ENCODE results near the gene CATSPER3.

The CATSPER3 gene

GRCh38 chr5:135050244-135050767 is 82.6 kb downstream of the CATSPER3 start:
- no peak for TF ChIP-seq CTCF (IDR thresholded peaks at IDR 0.05; ENCODE audit: insufficient read depth, missing control alignments)
- DNase-seq (ENCODE audit: insufficient read length, low spot score) (no peak), FAIRE-seq (no peak)

GRCh38 chr5:135051399-135051798 is 83.7 kb downstream of the CATSPER3 start:
- DNase-seq (ENCODE audit: insufficient read length, low spot score) (no peak), FAIRE-seq (no peak)
- TF ChIP-seq CTCF (IDR thresholded peaks at IDR 0.05; ENCODE audit: insufficient read depth, missing control alignments), result no peak

GRCh38 chr5:135051872-135052271 is 84.2 kb downstream of the CATSPER3 start:
- FAIRE-seq (no peak), DNase-seq (ENCODE audit: insufficient read length, low spot score) (no peak)
- no peak for TF ChIP-seq CTCF (IDR thresholded peaks at IDR 0.05; ENCODE audit: insufficient read depth, missing control alignments)

DNA sequence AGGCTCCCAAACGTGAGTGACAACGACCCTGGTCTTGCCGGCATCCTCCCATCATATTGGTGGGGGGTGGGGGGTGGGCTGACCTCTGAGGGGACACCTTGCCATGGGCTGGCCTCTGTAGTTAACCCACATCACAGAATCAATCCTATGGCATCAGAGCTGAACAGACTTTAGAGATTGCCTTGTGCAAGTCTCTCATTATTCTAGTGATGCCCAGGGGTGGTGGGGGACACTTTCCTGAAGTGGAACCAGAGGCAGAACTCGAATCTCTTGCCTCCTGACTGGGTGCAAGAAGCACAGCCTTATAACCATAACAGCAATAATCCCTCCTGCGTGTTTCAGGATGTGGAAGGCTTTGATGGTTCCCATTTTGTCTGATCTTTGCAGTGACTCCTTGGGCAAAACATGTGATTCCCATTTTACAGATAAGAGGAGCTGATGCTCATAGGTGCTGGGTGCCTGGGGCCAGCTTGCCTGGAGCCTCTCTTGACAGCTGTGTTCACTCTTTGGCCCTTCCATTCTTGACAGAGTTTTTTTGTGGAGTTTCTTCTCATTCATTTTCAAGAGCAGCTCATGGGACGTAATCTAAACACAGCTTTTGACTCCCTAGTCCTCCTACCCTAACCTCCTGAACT is 84.9 kb downstream of the CATSPER3 start:
- no peak for FAIRE-seq
- no peak for DNase-seq (ENCODE audit: insufficient read length, low spot score)
- no peak for TF ChIP-seq CTCF (IDR thresholded peaks at IDR 0.05; ENCODE audit: insufficient read depth, missing control alignments)

DNA sequence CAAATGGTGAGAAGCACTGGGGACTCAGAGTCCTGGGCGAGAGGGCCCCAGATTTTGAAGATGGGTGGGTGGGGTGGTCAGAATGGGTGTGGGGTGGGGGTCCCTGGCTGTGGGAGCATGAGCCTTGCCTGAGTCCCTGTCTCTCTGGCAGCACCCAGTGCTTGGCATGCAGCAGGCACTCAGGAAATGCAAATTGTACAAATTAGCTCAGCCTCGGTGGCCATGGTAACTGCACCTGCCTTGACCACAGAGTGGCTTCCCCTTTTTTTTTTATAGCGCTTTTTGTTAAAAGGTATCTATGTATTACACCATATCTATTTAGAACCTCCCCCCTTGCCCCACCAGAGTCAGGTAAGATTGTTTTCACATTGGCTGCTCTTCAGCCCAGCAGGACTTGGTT is 85.6 kb downstream of the CATSPER3 start:
- no peak for TF ChIP-seq CTCF (IDR thresholded peaks at IDR 0.05; ENCODE audit: insufficient read depth, missing control alignments)
- no peak for FAIRE-seq
- no peak for DNase-seq (ENCODE audit: insufficient read length, low spot score)

GRCh38 chr5:135053989-135054388 is 86.3 kb downstream of the CATSPER3 start:
- DNase-seq (ENCODE audit: insufficient read length, low spot score) (no peak), FAIRE-seq (no peak)
- TF ChIP-seq CTCF (IDR thresholded peaks at IDR 0.05; ENCODE audit: insufficient read depth, missing control alignments), result no peak

DNA sequence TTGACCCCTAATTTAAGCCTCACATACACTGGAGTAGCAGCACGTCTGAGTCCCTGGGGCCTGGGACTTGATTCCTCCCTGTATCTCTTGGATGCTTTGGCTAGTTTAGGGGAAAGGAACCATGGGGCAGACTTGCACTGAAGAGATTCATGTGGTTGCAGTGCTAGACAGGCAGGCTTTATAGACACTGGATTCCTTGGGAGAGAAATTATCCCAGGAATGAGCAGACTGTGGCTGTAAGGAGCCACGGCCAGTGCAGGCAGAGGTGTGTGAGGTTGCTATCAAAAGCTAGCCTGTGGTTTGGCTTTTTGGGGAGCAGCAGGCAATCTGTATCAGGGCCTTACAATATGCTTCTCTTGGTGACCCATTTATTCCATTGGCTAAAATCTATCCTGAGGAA is 86.8 kb downstream of the CATSPER3 start:
- TF ChIP-seq CTCF (IDR thresholded peaks at IDR 0.05; ENCODE audit: insufficient read depth, missing control alignments), result no peak
- DNase-seq (ENCODE audit: insufficient read length, low spot score) (no peak), FAIRE-seq (no peak)
